Muscle of arm (tissue), 12 donors: Measurements from ENCODE around the gene MAPKBP1. TPM values are rescaled to one million over a fixed set of nuclear protein-coding genes. Genes with fewer than 3 reads are reported as not detected.

Experiments used
- DNase-seq: peaks from one replicate; pipeline ENCODE4 v3.0.0-alpha.2; 2013
- polyA plus RNA-seq, 12 donors: library from polyadenylated mRNA; unstranded; fragments of 120-200 nt; gene quantifications; one replicate each; pipeline ENCODE4 v1.2.1, GENCODE V29; 2013; ENCODE audit not compliant: insufficient read length in 12 of 12

MAPKBP1 gene
- polyA plus RNA-seq, 12 donors, result 5.8 to 28.6 (median 10.0) TPM; not detected in 1

DNA sequence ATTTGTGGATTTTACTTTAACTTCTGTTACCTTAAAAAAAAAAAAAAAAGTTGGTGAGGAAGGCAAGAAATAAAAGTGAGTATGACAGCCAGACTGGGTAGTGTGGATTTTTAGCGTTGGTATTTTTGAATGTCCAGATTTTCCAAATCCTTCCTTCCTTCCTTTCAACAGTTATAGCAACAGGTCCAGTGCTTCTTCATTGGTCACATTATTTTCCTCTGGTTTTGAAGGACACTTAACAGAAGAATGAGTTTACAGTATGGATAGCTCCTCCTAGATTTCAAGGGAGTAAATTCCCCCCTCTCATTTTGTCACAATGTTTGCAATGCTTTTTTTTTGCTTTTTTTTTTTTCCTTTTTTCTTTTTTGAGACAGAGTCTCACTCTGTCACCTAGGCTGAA is 6.4 kb downstream of the MAPKBP1 start:
- DNase-seq, result no peak

DNA sequence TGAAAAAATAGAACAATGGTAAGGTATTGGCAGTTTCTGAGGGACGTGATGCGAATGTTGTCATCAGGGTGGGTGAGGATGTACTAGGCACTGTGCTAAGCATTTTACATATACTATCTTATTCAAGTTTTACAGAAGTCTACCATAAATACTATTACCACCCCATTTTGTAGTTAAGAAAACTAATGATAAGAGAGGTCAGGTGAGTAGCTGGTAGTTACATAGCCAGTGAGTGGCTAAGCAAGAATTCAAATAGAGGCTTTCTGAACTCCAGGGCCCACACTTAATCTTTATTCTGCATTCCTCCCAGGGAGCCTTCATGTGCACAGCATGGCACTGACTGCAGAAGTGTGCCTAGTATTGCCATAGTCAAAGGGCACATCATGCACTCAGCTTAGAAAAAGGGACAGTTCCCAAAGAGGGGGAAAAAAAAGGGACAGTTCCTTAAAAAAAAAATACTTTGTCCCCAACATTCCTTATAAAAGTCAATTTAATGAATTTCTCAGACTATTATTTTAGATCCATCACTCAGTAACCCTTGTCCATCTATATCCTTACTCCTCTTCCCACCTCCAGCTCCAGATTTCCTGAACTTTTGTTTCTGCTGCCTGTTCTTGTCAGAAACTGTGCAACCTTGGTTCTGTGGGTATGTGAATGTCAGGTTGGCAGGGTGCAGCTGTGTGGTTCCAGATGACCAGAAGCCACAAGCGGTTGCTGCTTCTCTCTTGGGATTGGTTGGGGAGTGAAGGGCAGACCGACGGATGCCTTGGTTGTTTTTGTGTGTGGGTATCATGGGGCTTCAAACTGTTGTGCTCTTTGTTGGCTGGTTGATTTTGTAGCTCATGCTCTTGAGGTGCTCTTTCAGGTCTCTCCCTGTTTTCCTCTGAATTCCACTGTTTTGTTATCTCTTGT is 8.3 kb downstream of the MAPKBP1 start:
- DNase-seq, result no peak

DNA sequence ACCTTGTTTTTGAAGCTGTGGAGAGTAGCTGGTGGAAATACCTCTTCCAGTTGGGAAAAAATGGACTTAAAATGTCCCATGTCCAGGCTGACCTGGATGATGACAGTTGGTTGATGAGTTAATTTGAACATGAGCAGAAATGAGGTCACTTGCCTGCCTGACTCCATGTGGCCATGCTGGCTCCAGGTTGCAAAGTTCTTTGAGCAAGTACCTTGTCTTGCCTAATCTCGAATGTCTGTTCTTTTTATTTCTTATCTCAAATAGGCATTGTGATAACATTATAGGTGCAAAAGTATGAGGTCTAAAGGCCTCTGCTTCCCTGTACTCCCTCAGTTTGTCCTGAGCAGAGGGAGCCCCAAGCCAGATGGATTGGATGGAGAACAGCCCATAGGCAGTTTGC is 9.0 kb downstream of the MAPKBP1 start:
- no peak for DNase-seq

DNA sequence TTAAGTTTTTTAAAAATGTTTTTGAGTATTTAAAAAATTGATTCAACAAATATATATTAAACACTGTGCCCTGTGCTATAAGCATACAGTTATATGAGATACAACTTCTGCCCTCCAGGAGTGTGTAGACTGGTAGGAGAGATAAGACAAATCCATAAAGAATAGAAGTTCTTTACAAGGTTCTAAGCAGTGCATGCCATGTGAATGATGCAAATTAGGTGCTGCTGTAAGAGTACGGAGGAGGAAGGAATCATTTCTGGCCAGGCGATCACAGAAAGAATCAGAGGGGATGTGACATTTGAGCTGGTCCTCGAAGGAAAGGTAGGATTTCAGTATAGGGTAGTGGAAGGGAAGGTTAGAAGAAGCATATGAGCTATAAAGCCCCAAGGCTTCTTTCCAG is 14.0 kb downstream of the MAPKBP1 start:
- DNase-seq, result no peak

DNA sequence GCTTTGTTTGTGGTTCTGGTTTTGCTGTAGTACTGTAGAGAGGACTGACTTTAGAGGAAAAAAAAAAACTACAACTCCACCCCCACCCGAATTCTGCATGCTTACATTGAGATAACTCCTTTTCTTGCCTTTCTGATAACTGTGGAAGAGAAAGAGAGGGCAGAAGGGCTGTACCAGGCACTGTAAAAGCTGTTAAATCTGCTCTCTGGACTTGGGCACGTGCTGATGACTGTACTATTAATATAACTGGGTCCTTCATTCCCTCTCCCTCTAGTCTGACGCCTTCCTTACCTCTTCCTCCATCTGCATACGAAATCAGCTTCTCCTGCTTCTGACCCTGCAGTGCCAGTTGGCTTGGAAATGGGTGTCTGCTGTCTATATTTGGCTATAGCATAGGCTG is 15.0 kb downstream of the MAPKBP1 start:
- no peak for DNase-seq

DNA sequence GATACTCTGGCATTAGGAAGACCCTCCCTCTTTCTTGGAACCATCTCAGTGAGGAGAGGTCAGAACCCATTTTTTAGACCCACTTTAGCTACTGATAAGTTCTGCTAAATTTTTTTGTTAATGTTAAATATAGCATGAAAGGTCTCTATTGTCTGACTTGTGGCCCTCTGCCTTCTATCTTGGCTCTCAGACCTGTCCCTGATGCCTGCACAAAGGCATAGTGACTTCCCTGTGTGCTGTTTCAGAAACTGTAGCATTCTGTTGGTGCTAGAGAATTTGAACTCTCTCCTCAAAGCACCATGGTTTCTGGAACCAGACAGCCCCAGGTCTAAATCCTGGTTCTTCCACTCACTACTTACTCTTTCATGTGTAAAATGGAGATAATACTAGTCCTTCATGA is 15.4 kb downstream of the MAPKBP1 start:
- DNase-seq, result no peak

DNA sequence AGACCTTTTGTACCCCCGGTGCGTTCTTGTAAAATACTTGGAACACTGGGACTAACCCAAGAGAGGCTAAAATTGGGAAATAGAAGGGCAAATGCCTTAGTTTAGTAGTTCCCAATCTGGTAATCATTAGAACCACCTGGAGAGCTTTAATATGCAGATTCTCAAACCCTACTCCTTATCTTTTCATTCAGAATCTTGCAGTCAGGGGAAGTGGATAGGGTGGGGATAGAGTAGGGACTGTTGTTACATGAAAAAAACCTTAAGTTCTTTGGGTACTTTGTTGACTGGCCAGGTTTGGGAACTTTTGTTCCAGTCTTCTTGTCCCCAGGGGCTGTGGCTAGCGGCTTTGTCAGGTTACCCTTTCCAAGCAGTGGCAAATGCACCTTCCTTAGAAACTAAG is 15.9 kb downstream of the MAPKBP1 start:
- DNase-seq, result no peak

DNA sequence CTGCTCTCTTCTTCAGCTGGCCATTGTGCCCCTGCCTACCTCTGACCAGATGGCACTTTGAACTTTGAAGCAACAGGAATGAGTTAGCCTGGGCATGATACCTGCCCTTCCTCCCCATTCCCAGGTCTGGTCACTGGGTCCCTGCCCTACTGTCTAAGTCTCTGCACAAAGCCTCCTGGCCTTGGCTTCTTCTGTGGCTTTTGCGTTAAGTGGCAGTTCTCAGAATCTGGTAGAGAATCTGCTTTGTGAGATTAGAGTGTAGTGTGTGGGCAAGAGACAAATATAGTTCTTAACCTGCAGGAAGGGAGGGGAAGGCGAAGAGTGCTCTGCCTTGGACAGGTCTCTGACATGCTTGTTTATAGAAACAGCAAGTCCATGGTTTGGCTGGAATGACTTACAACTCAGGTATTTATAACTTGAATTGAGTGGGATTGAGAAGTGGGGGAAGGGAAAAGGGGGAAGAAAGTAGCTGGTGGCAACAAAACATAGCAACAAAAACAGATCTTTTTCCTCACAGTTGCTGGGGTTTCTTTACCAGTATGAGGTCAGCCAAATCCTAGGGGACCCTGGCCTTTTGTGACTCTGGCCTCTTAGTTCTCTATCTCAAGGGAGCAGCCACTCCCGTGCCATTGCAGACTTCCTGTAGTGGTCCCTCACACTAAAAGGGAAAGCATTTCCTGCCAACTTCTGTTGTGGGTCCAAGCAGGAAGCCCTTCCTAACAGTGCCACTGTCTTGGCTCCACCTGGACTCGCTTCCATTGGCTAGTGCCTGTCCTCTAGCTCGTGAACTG is 16.7 kb downstream of the MAPKBP1 start:
- DNase-seq, result no peak

DNA sequence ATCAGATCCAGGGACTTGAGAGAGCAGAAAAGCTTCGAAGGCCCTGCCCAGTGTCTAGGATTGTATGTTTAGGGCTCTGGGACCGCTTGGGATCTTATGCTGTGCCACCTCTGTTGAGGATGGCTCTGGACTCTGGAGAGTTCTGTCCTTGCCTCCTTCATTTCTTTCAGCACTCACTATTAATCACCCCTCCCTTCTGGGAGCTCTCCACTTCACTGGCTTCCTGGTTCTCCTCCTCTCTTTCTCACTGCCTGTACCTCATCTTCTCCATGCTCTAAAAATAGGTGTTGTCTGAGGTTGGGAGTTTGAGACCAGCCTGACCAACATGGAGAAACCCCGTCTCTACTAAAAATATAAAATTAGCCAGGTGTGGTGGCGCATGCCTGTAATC is 17.3 kb downstream of the MAPKBP1 start:
- no peak for DNase-seq

DNA sequence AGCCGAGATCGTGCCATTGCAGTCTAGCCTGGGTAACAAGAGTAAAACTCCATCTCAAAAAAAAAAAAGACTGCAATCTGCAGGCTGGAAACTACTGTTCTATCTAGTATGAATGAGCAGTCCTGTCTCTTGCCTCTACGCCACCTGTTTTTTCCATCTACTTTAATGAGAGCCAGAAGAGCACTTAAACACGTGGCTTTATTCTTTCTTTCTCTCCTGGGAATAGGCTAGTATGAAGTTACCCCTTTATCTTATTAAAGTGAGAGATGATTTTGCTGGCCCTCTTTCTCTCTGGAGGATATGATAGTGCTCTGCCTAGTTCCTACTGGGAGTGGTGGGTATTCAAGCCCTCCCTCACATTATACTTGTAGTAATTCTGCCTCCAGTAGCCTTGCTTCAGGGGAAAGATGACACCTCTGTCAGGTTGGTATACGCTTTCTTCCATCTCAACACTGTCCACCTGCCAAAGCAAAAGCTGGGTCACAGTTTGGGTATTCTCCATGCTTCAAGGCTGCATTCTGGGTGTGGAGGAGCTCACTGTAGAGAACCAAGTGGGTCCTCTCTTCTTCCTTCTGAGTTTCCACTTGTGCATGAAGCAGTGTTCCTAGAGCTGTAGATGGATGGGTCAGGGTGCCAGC is 17.8 kb downstream of the MAPKBP1 start:
- DNase-seq, result no peak

DNA sequence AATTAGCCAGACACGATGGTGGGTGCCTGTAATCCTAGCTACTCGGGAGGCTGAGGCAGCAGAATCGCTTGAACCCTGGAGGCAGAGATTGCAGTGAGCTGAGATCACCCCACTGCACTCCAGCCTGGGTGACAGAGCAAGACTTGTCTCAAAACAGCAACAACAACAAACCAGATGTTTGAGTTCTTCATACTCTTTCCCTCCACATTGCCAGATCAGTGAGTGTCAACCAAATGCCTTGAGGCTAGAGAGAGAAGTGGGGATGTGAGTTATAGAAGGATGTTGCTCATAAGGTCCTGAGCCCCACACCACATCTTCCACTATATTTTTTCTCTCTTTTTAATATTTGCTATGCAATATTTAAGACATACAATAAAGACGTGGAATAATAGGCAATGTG is 19.8 kb downstream of the MAPKBP1 start:
- no peak for DNase-seq

DNA sequence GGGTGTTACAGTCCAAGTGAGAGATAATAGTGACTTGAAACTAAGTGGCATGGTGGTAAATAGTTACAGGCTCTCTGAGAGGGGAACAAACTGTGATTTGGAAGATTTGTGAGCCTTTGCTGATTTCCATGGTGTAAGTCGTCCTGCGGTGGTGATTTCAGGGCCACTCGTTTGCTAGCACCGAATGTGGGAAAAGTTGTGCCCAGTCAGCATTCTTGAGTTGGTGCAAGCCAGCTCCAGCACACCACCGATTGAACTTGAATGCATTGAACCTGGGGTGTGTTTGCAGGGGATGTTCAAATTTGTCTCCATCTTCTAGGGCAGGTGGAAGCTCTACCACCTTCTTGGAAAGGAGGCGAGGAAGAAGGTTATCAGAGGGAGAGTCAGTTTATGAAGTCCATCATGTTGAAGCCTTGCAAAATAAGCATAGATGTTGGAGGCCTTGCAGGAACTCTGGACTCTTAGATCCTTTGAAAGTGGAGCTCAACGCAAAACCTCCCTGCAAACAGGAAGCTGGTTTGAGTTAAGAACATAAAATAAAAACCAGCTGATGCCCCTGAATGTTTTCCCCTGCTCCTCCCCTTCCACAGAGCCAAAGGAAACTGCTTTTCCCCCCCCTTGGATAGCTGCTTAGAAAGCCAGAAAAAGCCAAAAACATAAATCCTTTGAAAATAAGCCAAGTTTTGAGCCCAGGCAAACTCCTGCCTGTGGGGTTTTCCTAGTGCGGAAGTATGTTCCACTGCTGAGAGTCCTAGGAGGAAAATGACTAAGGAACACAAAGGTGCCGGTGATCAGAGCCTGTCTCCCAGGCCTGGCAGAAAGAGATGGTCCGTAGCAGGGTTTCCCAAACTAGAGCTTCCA is 21.9 kb downstream of the MAPKBP1 start:
- DNase-seq, result no peak

DNA sequence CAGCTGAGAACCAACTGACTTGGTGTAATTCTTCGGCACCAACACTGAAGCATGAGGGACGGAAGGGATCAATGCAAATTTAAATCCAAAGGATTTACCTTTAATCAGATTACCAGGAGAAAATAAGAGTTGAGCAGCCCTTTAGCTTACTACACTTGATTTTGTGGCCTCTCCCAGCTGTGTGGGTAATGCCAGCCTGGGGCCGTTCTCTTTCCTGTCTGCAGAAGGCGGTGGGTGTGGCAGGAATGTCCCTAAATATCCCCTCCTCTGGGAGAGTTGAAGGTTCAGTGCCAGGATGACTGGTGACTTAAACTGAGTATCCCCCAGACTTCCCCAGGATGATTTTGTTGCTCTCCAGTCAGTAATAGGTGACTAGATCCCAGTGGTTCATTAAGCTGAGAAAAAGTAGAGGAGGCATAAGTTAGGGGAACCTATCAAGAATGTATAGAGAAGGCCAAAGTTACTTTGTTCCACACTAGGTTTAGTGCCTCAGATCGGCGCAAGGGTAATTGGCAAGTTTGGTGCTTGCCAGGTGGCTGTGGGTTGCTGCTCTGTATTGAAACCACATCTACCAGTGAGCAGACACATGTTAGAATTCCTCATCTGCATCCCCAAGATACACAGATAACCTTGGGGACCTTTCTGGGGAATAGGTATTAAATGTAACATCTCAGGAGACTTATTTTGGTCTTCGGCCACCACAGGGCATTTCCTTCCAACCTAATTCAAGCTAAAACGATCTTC is 23.1 kb downstream of the MAPKBP1 start:
- DNase-seq, result no peak

DNA sequence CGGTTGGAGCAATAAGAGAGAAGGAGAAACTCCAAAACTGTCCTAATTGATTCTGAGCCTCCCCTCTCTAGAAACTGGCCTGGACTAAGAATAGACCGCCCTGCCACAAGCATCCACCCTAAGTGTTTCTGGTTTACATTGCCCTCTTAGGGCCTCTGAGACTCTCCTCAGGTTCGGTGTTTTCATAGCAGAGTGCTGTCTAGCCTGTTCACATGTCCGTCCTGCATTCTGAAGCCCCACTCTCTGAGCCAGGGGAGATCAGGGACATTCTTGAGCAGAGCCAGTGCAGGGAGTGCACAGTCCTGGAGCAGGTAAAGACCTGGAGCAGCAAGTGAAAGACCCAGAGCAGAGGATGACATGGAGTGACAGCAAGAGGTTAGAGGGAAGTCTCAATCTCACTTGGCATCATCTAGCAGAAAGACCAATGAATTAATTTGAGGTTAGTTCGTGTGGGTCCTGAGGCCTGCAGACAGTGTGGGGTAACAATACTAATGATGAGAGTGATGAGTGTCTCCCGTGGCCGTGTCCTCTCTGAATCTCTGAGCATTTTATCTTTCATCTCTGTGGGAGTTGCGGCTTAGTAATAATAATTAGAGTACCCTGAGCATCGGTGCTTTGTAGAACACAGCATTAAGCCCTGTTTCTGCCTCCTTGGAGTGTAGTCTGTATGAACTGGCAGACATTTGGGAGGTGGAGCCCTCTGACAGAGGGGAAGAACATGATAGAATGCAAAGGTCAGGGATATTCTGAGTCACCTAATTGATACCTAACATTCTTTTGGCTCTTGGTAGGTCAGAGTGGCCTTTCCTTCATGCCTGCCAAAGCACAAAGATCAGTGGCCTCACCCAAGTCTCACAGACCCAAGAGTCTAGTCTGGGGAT is 24.6 kb downstream of the MAPKBP1 start:
- no peak for DNase-seq

DNA sequence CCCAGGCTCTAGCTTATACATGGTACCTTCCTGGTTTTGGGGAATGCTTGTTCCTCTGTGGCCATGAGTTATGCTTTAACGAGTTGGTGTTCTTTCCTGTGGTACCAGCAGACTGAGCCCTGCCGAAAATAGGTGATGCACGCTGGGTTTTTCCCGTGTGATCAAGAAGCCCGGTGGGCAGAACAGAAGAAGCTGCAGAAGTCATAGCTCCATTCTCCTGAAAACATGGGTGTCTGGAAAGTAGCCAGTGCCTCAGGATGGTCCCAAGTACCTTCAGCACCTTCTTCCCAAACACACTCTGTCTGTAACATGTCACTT is 25.2 kb downstream of the MAPKBP1 start:
- no peak for DNase-seq

DNA sequence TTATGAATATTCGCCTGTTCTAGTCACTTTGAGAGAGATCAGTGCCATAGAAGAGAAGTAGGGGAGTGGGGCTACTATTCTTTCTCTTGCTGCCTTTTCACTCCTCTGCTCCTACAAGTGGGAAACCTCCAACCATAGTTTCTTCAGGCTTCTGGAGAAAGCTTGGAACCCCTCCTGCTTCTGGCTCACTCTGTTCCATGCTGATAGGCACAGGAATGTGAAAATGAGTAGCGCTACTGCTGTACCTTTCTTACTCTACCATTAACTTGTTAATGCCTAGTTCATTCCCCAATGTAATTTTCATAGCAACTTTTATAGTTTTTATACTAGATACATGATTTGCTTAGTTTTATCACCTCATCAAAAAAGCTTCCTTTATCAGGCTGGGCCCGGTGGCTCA is 26.9 kb downstream of the MAPKBP1 start:
- no peak for DNase-seq

DNA sequence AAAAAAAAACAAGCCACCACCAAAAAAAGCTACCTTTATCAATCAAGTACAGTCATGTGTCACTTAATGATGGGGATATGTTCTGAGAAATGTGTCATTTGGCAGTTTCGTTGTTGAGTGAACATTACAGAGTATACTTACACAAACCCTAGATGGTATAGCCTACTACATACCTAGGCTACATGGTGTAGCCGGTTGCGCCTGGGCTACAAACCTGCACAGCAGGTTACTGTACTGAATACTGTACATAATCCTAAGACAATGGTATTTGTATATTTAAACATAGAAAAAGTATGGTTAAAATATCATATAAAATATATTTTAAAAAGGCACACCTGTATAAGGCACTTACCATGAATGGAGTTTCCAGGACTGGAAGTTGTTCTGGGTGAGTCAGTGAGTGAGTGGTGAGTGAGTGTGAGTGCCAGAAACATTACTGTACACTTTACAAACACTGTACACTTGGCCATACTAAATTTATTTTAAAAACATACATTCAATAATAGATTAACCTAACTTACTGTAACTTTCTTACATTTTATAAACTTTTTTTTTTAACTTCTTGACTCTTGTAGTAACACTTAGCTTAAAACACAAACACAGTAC is 27.7 kb downstream of the MAPKBP1 start:
- DNase-seq, result no peak

DNA sequence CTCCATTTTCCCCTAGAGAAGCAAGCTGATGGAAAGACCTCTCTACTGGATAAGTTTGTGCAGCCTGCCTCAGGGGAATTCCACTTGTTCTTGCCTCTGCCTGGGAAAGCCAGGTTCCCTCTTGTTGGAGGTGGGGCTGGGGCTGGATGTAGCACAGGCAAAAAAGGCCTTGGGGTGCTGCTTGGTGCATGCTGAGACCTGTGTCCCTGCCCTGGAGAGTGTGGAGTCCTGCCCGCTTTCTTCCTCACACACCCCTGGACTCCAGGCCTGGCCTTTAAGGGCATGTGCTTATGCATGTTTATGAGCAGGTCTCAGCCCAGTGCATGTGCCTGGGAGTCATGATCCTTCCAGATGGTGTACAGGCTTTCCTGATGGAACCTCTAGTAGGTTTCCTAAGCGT is 30.1 kb downstream of the MAPKBP1 start:
- no peak for DNase-seq

DNA sequence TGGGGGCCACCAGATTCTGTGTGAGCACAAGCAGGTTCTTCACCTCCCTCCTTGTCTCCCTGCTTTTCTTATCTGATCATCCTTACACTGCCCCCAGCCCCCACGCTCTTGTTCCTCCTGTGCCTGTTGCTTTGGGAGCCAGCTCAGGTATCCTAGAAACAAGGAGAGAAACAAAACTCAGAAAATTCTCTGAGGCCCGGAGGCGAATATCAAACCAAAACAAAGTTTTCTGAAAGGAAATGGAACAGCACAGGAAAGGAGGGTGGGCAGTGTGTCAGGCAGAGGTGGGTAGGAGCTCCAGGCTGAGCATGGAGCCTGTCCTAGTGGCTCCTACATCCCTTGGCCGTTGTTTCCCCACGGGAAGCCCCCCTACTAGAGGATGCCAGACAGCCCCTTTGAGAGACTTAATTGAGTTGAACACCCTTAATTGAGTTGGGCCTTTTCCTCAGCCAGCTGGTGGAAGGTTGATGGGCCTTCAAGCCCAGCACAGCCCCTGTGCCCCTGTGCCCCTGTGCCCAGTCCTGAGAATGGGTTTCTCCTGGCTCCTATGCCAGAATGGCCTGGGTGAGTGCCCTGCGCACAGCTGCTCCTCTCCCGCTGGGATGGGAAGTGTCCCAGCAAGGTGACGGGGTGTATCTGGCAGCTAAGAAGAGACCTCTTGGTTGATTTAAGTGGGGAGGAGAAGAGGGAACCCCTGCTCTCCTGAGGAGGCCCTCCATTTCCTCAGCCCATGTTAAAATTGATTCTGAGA is 30.8 kb downstream of the MAPKBP1 start:
- no peak for DNase-seq
